GM12878 (cell line): ENCODE data around the gene CPEB1. TPM values are rescaled to one million over a fixed set of nuclear protein-coding genes. Genes with fewer than 3 reads are reported as not detected.

Experiments
- ATF7 ChIP-seq: fragments of 450-650 bp; IDR thresholded peaks from 2 replicates; pipeline ENCODE4 v1.6.1; 2016; ENCODE audit warnings: low read depth, mild to moderate bottlenecking
- E2F8 ChIP-seq: fragments of 450-650 bp; IDR thresholded peaks from 2 replicates; pipeline ENCODE4 v1.6.1; 2018; ENCODE audit warnings: mild to moderate bottlenecking, low read depth, moderate library complexity; ENCODE audit not compliant: partially characterized antibody
- FOXM1 ChIP-seq: IDR thresholded peaks from 2 replicates; pipeline ENCODE4 v1.6.1; 2012; ENCODE audit warnings: low read depth, mild to moderate bottlenecking, inconsistent platforms, low read length, moderate library complexity
- HDGF ChIP-seq: fragments of 450-650 bp; IDR thresholded peaks from 2 replicates; pipeline ENCODE4 v1.6.1; 2016; ENCODE audit warnings: antibody characterized with exemption
- IRF4 ChIP-seq: IDR thresholded peaks from 2 replicates; pipeline ENCODE4 v1.6.1; 2011; ENCODE audit warnings: low read depth, low read length
- LARP7 ChIP-seq: fragments of 450-650 bp; IDR thresholded peaks from 2 replicates; pipeline ENCODE4 v1.6.1; 2017; ENCODE audit warnings: mild to moderate bottlenecking
- PBX3 ChIP-seq: IDR thresholded peaks from 2 replicates; pipeline ENCODE4 v1.6.1; 2011; ENCODE audit warnings: mild to moderate bottlenecking, low read depth, low read length, moderate library complexity; ENCODE audit not compliant: insufficient replicate concordance
- POLR2AphosphoS5 ChIP-seq: IDR thresholded peaks from 2 replicates; pipeline ENCODE4 v1.6.1; 2011; ENCODE audit warnings: mild to moderate bottlenecking, low read length, inconsistent platforms
- SREBF2 ChIP-seq: IDR thresholded peaks from 2 replicates; pipeline ENCODE4 v1.6.1; 2012; ENCODE audit warnings: mild to moderate bottlenecking, low read length
- TARDBP ChIP-seq: IDR thresholded peaks from 2 replicates; pipeline ENCODE4 v1.6.1; 2016; ENCODE audit warnings: borderline replicate concordance
- ZSCAN29 ChIP-seq: fragments of 450-650 bp; IDR thresholded peaks from 2 replicates; pipeline ENCODE4 v1.6.1; 2017; ENCODE audit warnings: mild to moderate bottlenecking, moderate library complexity
- polyA plus RNA-seq, 11 experiments: library from polyadenylated mRNA; depleted of rRNA in 4 of 11; unstranded in 6 of 11; stranded (reverse) in 5 of 11; fragments of >200 nt; fragmentation: Nextera tagmentation in 4 of 11; fragmentation: Illumina TruSeq in 1 of 11; extraction: Ambion mirVana in 4 of 11; extraction: Trizol in 1 of 11; gene quantifications; 1 replicate in 1 of 11; 2 replicates in 10 of 11; pipeline versions ENCODE4 v1.2.1 to v1.2.3, GENCODE V29; 2011 to 2016; ENCODE audit warnings: inconsistent platforms in 2 of 11, missing spikeins in 2 of 11, low read depth in 1 of 11
- total RNA-seq, 4 experiments: library from RNA; depleted of rRNA in 3 of 4; stranded (reverse); fragments of >200 nt in 3 of 4; fragmentation: Illumina TruSeq in 1 of 4; extraction: Trizol in 1 of 4; gene quantifications; 2 replicates each; pipeline versions ENCODE4 v1.2.1 to v1.2.3, GENCODE V29; 2013 to 2021
- TF ChIP-seq, protein P1 (sequence below): fragments of 450-650 bp; IDR thresholded peaks from 2 replicates; pipeline ENCODE4 v1.6.1; 2016; ENCODE audit warnings: mild to moderate bottlenecking
- TF ChIP-seq, protein P2 (sequence below): IDR thresholded peaks from 2 replicates; pipeline ENCODE4 v1.6.1; 2012; ENCODE audit warnings: low read depth, low read length, improper control_type of control experiment

CPEB1 gene
- total and polyA plus RNA-seq, 10 of the 15 experiments (the other 5 are each of a cell fraction or from before 2014, with no cell fraction given), result 0.05 to 1.1 (median 0.46) TPM

GRCh38 chr15:82689147-82689546 lies 42.0 kb upstream of the CPEB1 start (continued):
- TF ChIP-seq PBX3, result no peak
- no peak for TF ChIP-seq TARDBP
- TF ChIP-seq FOXM1, result no peak
- TF ChIP-seq SREBF2, result no peak
- TF ChIP-seq, protein P1, sequence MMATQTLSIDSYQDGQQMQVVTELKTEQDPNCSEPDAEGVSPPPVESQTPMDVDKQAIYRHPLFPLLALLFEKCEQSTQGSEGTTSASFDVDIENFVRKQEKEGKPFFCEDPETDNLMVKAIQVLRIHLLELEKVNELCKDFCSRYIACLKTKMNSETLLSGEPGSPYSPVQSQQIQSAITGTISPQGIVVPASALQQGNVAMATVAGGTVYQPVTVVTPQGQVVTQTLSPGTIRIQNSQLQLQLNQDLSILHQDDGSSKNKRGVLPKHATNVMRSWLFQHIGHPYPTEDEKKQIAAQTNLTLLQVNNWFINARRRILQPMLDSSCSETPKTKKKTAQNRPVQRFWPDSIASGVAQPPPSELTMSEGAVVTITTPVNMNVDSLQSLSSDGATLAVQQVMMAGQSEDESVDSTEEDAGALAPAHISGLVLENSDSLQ, result no peak
- TF ChIP-seq IRF4, result no peak
- no peak for TF ChIP-seq POLR2AphosphoS5
- no peak for TF ChIP-seq HDGF
- TF ChIP-seq, protein P2, sequence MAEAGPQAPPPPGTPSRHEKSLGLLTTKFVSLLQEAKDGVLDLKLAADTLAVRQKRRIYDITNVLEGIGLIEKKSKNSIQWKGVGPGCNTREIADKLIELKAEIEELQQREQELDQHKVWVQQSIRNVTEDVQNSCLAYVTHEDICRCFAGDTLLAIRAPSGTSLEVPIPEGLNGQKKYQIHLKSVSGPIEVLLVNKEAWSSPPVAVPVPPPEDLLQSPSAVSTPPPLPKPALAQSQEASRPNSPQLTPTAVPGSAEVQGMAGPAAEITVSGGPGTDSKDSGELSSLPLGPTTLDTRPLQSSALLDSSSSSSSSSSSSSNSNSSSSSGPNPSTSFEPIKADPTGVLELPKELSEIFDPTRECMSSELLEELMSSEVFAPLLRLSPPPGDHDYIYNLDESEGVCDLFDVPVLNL, result no peak
- no peak for TF ChIP-seq LARP7
- TF ChIP-seq E2F8, result no peak
- no peak for TF ChIP-seq ZSCAN29
- no peak for TF ChIP-seq ATF7
